Muscle of leg (tissue), 11 donors: Measurements from ENCODE around the gene BAIAP3. TPM values are rescaled to one million over a fixed set of nuclear protein-coding genes. Genes with fewer than 3 reads are reported as not detected.

Source experiments
- DNase-seq: peaks from one replicate; pipeline ENCODE4 v3.0.0; 2013
- H3K27ac ChIP-seq: one replicate; pipeline ENCODE4 v1.5.1; 2013; ENCODE audit warnings: mild to moderate bottlenecking, low read length, control low read depth
- H3K27me3 ChIP-seq: one replicate; pipeline ENCODE4 v1.6.1; 2013; ENCODE audit warnings: low read length; ENCODE audit not compliant: control insufficient read depth, insufficient read depth
- H3K36me3 ChIP-seq: one replicate; pipeline ENCODE4 v1.6.1; 2013; ENCODE audit warnings: low read length; ENCODE audit not compliant: control insufficient read depth, insufficient read depth
- H3K4me1 ChIP-seq: one replicate; pipeline ENCODE4 v1.6.1; 2013; ENCODE audit warnings: low read length; ENCODE audit not compliant: control insufficient read depth, insufficient read depth
- H3K4me3 ChIP-seq: one replicate; pipeline ENCODE4 v1.5.1; 2013; ENCODE audit warnings: low read length, control low read depth
- H3K9me3 ChIP-seq: replicated peaks from 2 replicates; pipeline ENCODE4 v1.6.1; 2013; ENCODE audit warnings: low read depth, low read length; ENCODE audit not compliant: control insufficient read depth
- WGBS: methylation state at CpG from one replicate; pipeline ENCODE4 v1.1.5; 2013; ENCODE audit warnings: missing lambda C conversion rate; ENCODE audit not compliant: insufficient coverage; 5-methylcytosine and 5-hydroxymethylcytosine counted together
- polyA plus RNA-seq, 8 donors: library from polyadenylated mRNA; unstranded; fragments of 120-200 nt; gene quantifications; one replicate each; pipeline versions ENCODE4 v1.2.1 to v1.2.3, GENCODE V29; 2013; ENCODE audit warnings: inconsistent platforms in 1 of 8, low replicate concordance in 1 of 8; ENCODE audit not compliant: insufficient read length in 8 of 8, insufficient read depth in 1 of 8
- total RNA-seq: library from RNA; stranded (reverse); fragments of 120-200 nt; gene quantifications from one replicate; pipeline ENCODE4 v1.2.4, GENCODE V29; 2013

The BAIAP3 gene
- total and polyA plus RNA-seq, 9 donors = 0.40 to 1.3 (median 0.83) TPM

- Histone ChIP-seq H3K27me3 (no peaks in the 10 kb centered on the region), H3K36me3 (peaks cover 66% of the 10 kb centered on the region), H3K4me1 (no peaks in the 10 kb centered on the region), H3K4me3 (no peak overlapping the region), H3K9me3 (no peaks in the 10 kb centered on the region), H3K27ac (no peak overlapping the region)
- no peak for DNase-seq
- WGBS = 92% methylated on average over 18 of the region's 21 CpGs
Measured at GRCh38 chr16:1393613-1394176, 60.2 kb downstream of the BAIAP3 start.

GRCh38 chr16:1394367-1394951 is 61.0 kb downstream of the BAIAP3 start:
- WGBS = 88% methylated on average over 9 of the region's 19 CpGs
- no peaks in the 10 kb centered on the region for H3K4me1 ChIP-seq
- H3K36me3 ChIP-seq = peaks cover 68% of the 10 kb centered on the region
- no peaks in the 10 kb centered on the region for H3K9me3 ChIP-seq
- no peak for DNase-seq
- H3K4me3 ChIP-seq = no peak overlapping the region
- H3K27me3 ChIP-seq = no peaks in the 10 kb centered on the region
- no peak overlapping the region for H3K27ac ChIP-seq

GRCh38 chr16:1395444-1396031 is 62.1 kb downstream of the BAIAP3 start:
- WGBS = 82% methylated on average over 18 of the region's 22 CpGs
- Histone ChIP-seq H3K27me3 (no peaks in the 10 kb centered on the region), H3K9me3 (no peaks in the 10 kb centered on the region), H3K27ac (no peak overlapping the region), H3K36me3 (peaks cover 68% of the 10 kb centered on the region), H3K4me1 (no peaks in the 10 kb centered on the region), H3K4me3 (no peak overlapping the region)
- DNase-seq = no peak

GRCh38 chr16:1397779-1398178 is 64.3 kb downstream of the BAIAP3 start:
- no peaks in the 10 kb centered on the region for H3K27me3 ChIP-seq
- no peaks in the 10 kb centered on the region for H3K9me3 ChIP-seq
- WGBS = 96% methylated on average over 14 of the region's 21 CpGs
- peaks cover 69% of the 10 kb centered on the region for H3K36me3 ChIP-seq
- no peak for DNase-seq
- no peaks in the 10 kb centered on the region for H3K4me1 ChIP-seq
- H3K27ac ChIP-seq = no peak overlapping the region
- H3K4me3 ChIP-seq = no peak overlapping the region

GRCh38 chr16:1398351-1398750 is 64.9 kb downstream of the BAIAP3 start:
- no peaks in the 10 kb centered on the region for H3K9me3 ChIP-seq
- DNase-seq = no peak
- H3K4me1 ChIP-seq = no peaks in the 10 kb centered on the region
- H3K4me3 ChIP-seq = no peak overlapping the region
- no peaks in the 10 kb centered on the region for H3K27me3 ChIP-seq
- H3K27ac ChIP-seq = no peak overlapping the region
- WGBS = 91% methylated on average over 7 of the region's 9 CpGs
- H3K36me3 ChIP-seq = peaks cover 67% of the 10 kb centered on the region

Other genes starting within 250 kb of the BAIAP3 start
- not detected for gene C1QTNF8, start 237.4 kb upstream of the BAIAP3 start, total RNA-seq
- gene C1QTNF8, start 237.4 kb upstream of the BAIAP3 start, polyA plus RNA-seq = not detected
- 20.7 TPM for gene CACNA1H, start 180.5 kb upstream of the BAIAP3 start, total RNA-seq
- gene CACNA1H, start 180.5 kb upstream of the BAIAP3 start, polyA plus RNA-seq = 10 to 100 TPM; 35.3 to 56.0 (median 40.0) TPM
- gene TPSG1, start 108.4 kb upstream of the BAIAP3 start, total RNA-seq = not detected
- gene TPSG1, start 108.4 kb upstream of the BAIAP3 start, polyA plus RNA-seq = 1 to 10 TPM in 7 of 8 donors, under 1 TPM in 1; 0.98 to 3.7 (median 1.7) TPM
- gene TPSB2, start 103.5 kb upstream of the BAIAP3 start, total RNA-seq = 0.89 TPM
- gene TPSB2, start 103.5 kb upstream of the BAIAP3 start, polyA plus RNA-seq = 1 to 10 TPM in 6 of 8 donors, under 1 TPM in 2; 0.71 to 2.8 (median 1.7) TPM
- 2.6 TPM for gene TPSAB1, start 92.9 kb upstream of the BAIAP3 start, total RNA-seq
- gene TPSAB1, start 92.9 kb upstream of the BAIAP3 start, polyA plus RNA-seq = 1 to 10 TPM in 6 of 8 donors, under 1 TPM in 2; 0.53 to 3.8 (median 1.5) TPM
- gene TPSD1, start 77.6 kb upstream of the BAIAP3 start, total RNA-seq = not detected
- gene TPSD1, start 77.6 kb upstream of the BAIAP3 start, polyA plus RNA-seq = under 1 TPM in 3 of 8 donors, not detected in 5; 0.14 to 0.34 (median 0.30) TPM
- 30.0 TPM for gene UBE2I, start 24.0 kb upstream of the BAIAP3 start, total RNA-seq
- gene UBE2I, start 24.0 kb upstream of the BAIAP3 start, polyA plus RNA-seq = 100 to 1,000 TPM in 6 of 8 donors, 10 to 100 TPM in 2; 89.7 to 114 (median 106) TPM
- gene TSR3, start 18.2 kb downstream of the BAIAP3 start, total RNA-seq = 44.9 TPM
- gene TSR3, start 18.2 kb downstream of the BAIAP3 start, polyA plus RNA-seq = 10 to 100 TPM; 40.9 to 62.3 (median 50.2) TPM
- 38.9 TPM for gene GNPTG, start 18.3 kb downstream of the BAIAP3 start, total RNA-seq
- 10 to 100 TPM; 37.6 to 46.8 (median 40.5) TPM for gene GNPTG, start 18.3 kb downstream of the BAIAP3 start, polyA plus RNA-seq
- 6.6 TPM for gene UNKL, start 81.1 kb downstream of the BAIAP3 start, total RNA-seq
- gene UNKL, start 81.1 kb downstream of the BAIAP3 start, polyA plus RNA-seq = 10 to 100 TPM in 1 of 8 donors, 1 to 10 TPM in 7; 6.6 to 12.9 (median 8.2) TPM
- gene UQCC4, start 87.1 kb downstream of the BAIAP3 start, total RNA-seq = 16.5 TPM
- 10 to 100 TPM; 11.6 to 13.8 (median 12.7) TPM for gene UQCC4, start 87.1 kb downstream of the BAIAP3 start, polyA plus RNA-seq
- 0.13 TPM for gene PERCC1, start 97.4 kb downstream of the BAIAP3 start, total RNA-seq
- gene PERCC1, start 97.4 kb downstream of the BAIAP3 start, polyA plus RNA-seq = under 1 TPM in 7 of 8 donors, not detected in 1; 0.16 to 0.49 (median 0.26) TPM
- 2.1 TPM for gene CCDC154, start 110.9 kb downstream of the BAIAP3 start, total RNA-seq
- gene CCDC154, start 110.9 kb downstream of the BAIAP3 start, polyA plus RNA-seq = 1 to 10 TPM in 7 of 8 donors, under 1 TPM in 1; 0.86 to 4.0 (median 2.1) TPM
- 18.8 TPM for gene CLCN7, start 141.4 kb downstream of the BAIAP3 start, total RNA-seq
- gene CLCN7, start 141.4 kb downstream of the BAIAP3 start, polyA plus RNA-seq = 10 to 100 TPM; 25.1 to 43.3 (median 31.7) TPM
- 0.40 TPM for gene PTX4, start 155.3 kb downstream of the BAIAP3 start, total RNA-seq
- 1 to 10 TPM in 1 of 8 donors, under 1 TPM in 7; 0.34 to 1.1 (median 0.74) TPM for gene PTX4, start 155.3 kb downstream of the BAIAP3 start, polyA plus RNA-seq
- gene TELO2, start 159.7 kb downstream of the BAIAP3 start, total RNA-seq = 14.5 TPM
- gene TELO2, start 159.7 kb downstream of the BAIAP3 start, polyA plus RNA-seq = 10 to 100 TPM; 26.3 to 40.4 (median 36.8) TPM
- gene TMEM204, start 200.0 kb downstream of the BAIAP3 start, total RNA-seq = 19.4 TPM
- 10 to 100 TPM; 14.6 to 22.2 (median 17.6) TPM for gene TMEM204, start 200.0 kb downstream of the BAIAP3 start, polyA plus RNA-seq